ENCODE data around the gene OBP2B.

Gene OBP2B

DNA sequence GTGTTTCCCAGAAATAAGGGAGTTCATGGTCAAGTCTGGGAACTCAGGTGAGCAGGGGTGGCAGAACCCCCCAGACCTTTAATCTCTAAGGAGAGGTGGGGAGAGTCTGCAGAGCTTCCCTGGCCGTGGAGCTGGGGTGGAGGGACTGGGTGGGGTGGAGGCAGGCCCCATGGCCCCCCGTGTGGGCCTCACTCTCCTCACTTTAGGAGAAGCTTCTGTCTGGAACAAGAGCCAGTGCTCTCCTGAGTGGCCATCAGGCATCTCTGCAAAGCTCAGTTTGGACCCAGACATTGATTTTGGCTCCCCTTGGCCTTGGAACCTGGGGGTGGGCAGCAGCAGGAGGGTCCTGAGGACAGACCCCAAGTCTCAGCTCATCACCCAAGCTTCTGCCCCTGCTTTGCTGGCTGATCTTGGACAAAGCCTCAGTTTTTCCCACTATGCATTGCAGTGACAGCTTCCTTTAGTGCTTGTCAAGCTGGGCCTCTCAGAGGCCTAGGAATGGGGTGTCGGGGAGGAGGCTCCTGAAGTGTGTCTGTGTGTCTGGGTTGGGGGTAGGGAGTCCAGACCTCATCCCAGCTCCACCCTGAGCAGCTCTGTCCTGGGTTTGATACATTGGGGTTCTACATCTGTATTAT is 41.8 kb downstream of the OBP2B start:
- no peak for DNase-seq (ENCODE audit: low read depth in 2 of 2)

DNA sequence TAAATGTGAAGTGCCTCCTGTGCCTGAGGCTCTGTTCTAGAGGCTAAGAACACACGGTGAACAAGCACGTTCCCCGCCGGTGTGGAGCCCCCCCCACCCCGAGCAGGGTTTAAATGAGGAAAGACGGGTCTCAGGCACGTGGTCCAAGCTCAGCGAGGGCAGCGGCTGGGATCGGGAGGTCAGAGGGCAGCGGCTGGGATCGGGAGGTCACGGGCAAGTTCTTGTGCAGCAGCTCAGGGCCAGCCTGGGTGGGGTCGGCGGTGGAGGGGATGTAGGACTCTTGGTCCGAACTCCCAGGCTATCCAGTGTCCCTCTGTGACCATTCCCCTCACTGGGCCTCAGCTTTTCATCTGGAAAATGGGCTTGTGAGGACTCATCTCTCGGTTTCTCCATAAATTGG is 42.7 kb downstream of the OBP2B start:
- DNase-seq (ENCODE audit: low read depth in 2 of 2): no peak

DNA sequence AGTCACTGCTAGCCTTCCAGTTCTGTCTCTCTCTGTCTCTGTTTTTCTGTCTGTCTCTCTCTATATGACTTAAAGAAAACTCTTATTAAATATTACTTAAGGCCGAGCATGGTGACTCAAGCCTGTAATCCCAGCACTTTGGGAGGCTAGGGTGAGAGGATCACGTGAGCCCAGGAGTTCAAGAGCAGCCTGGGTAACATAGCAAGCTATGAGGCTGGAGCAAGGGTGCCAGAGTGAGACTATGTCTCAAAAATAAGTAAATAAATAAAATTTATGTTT is 43.7 kb downstream of the OBP2B start:
- DNase-seq (ENCODE audit: low read depth in 2 of 2): no peak

DNA sequence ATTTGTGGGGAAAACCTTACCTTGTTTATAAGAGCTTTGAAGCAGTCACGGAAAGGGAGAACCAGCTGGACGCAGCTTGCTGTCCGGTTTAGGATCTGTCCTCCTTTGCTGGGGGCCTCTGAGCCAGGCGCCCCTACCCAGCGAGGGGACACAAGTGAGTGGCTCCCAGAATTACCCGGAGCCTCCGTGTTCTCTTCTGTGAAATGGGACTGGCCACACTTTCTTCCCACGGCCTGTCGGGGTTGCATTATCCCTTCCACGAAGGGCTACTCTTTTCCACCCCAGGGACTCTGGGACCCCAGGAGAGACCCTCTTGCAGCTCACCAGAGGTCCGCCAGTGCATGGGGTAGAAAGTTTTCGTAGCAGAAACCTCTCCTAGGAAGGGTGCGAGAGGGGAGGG is 44.9 kb downstream of the OBP2B start:
- no peak for DNase-seq (ENCODE audit: low read depth in 2 of 2)

- DNase-seq (ENCODE audit: low read depth in 2 of 2): no peak
These were observed 45.4 kb downstream of the OBP2B start, which contains the start of gene GBGT1 for GRCh38 chr9:133163504-133164172. GBGT1 (minus strand) TSS chr9:133163914; CDS start chr9:133162412, 1,502 bp downstream.

- no peak for DNase-seq (ENCODE audit: low read depth in 2 of 2)
These were observed 46.1 kb downstream of the OBP2B start for GRCh38 chr9:133162861-133163503.

DNA sequence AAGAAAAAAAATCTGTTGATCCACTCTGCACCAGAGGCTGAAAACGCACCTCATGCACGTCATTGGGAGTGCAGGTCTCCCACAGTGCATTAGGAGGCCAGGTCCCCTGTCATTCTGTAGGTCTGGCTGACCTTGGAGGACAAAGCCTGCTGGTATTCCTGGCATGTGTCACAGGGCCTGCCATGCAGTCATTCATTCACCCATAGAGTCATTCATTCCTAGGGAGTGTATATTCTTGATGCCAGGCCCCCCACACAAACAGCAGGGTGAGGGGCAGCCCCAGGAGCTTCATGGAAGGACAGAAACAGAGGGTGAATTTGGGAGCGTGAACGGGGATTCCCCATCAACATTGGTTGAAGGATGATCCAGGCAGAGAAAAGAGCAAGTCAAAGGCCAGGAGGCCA is 47.5 kb downstream of the OBP2B start:
- no peak for DNase-seq (ENCODE audit: low read depth in 2 of 2)

GRCh38 chr9:133160742-133161546 is 48.1 kb downstream of the OBP2B start:
- DNase-seq (ENCODE audit: low read depth in 2 of 2): no peak

DNA sequence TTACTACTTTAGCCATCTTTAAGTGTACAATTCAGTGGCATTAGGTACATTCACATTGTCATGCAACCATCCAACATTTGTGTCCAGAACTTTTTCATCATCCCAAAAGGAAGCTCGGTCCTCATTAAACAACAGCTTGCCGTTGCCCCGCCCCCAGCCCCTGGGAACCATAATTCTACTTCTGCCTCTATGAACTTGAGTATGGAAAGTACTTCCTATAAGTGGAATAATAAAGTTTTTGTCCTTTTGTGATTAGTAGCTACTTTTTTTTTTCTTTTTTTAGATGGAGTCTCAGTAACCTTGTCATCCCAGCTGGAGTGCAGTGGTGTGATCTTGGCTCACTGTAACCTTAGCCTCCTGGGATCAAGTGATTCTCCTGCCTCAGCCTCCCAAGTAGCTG is 50.4 kb downstream of the OBP2B start:
- DNase-seq (ENCODE audit: low read depth in 2 of 2): no peak

Measured in stimulated activated CD8-positive, alpha-beta memory T cell treated with anti-CD3 and anti-CD28 coated beads, Interleukin-2, amount 100 ng/mL, for 48 hours (primary cell).